A673 (cell line): Measurements from ENCODE around the gene CHCHD3.

Experiments
- EZH2 ChIP-seq: fragments of 200-600 bp; sonication (generic); IDR thresholded peaks from 2 replicates; pipeline ENCODE4 v1.6.1; 2017; ENCODE audit warnings: borderline replicate concordance, low read depth, mild to moderate bottlenecking, mixed read lengths, antibody characterized with exemption, low read length; ENCODE audit not compliant: poor library complexity, severe bottlenecking
- TF ChIP-seq, protein P1 (sequence below): fragments of 300-800, 200-600 bp; sonication (generic); conservative IDR thresholded peaks from 2 replicates; pipeline ENCODE4 v1.5.1; 2017; ENCODE audit warnings: low read depth, mild to moderate bottlenecking, antibody characterized with exemption, low read length, moderate library complexity, mixed read lengths

DNA sequence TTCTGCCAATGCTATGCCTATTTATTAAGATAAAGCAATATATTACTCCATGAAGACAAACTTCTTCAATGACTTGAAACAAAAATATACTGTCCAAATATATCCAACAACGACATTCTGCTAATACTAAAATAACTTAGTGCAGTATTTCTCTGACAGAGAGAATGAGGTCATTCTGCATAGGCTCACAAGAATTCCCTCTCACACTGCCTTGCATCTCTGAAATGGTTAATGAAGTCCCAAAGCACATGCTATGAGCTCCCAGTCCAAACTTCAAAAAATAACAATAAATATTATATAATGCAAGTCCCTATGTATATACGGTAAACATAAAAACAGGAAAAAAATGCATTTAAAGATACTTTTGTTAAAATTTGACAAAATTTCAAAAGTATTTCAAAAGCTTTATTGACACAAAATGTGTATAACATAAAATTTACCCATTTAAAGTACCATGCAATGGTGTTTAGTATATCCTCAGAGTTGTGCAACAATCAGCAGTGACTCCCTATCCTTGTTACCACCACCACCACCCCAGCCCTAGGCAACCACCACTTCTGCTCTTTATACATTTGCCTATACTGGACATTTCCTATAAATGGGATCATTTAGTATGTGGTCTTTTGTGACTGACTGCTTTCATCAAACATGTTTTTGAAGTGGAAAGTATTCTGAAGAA, 27.6 kb downstream of the CHCHD3 start:
- TF ChIP-seq, protein P1, sequence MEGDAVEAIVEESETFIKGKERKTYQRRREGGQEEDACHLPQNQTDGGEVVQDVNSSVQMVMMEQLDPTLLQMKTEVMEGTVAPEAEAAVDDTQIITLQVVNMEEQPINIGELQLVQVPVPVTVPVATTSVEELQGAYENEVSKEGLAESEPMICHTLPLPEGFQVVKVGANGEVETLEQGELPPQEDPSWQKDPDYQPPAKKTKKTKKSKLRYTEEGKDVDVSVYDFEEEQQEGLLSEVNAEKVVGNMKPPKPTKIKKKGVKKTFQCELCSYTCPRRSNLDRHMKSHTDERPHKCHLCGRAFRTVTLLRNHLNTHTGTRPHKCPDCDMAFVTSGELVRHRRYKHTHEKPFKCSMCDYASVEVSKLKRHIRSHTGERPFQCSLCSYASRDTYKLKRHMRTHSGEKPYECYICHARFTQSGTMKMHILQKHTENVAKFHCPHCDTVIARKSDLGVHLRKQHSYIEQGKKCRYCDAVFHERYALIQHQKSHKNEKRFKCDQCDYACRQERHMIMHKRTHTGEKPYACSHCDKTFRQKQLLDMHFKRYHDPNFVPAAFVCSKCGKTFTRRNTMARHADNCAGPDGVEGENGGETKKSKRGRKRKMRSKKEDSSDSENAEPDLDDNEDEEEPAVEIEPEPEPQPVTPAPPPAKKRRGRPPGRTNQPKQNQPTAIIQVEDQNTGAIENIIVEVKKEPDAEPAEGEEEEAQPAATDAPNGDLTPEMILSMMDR, result no peak
- TF ChIP-seq EZH2, result no peak
